Fibroblast of mammary gland (primary cell): ENCODE results near the gene ZBTB2.

ENCODE experiments used
- DNase-seq: peaks from one replicate; pipeline ENCODE4 v3.0.0-alpha.2; 2010; ENCODE audit warnings: low read depth
- H3K4me3 ChIP-seq: 2 replicates; pipeline ENCODE4 v1.5.1; 2011; ENCODE audit warnings: low read depth, mild to moderate bottlenecking, low read length, moderate library complexity; ENCODE audit not compliant: control insufficient read depth
- CTCF ChIP-seq: conservative IDR thresholded peaks from 2 replicates; pipeline ENCODE4 v1.5.1; 2011; ENCODE audit warnings: low read depth, low read length, inconsistent platforms; ENCODE audit not compliant: control insufficient read depth, insufficient read depth

The ZBTB2 gene

GRCh38 chr6:151339369-151339768 is 52.0 kb downstream of the ZBTB2 start:
- TF ChIP-seq CTCF: no peak

GRCh38 chr6:151338651-151339200 is 52.6 kb downstream of the ZBTB2 start:
- no peak overlapping the region for H3K4me3 ChIP-seq
- TF ChIP-seq CTCF: no peak
- no peak for DNase-seq

More at GRCh38 chr6:151339369-151339768, 52.0 kb downstream of the ZBTB2 start:
- no peak for DNase-seq
- no peak overlapping the region for H3K4me3 ChIP-seq

- TF ChIP-seq CTCF: no peak
- no peak for DNase-seq
- H3K4me3 ChIP-seq: no peak overlapping the region
These were observed 55.4 kb downstream of the ZBTB2 start for GRCh38 chr6:151335930-151336329.

GRCh38 chr6:151330130-151330696 is 61.1 kb downstream of the ZBTB2 start:
- peak; percentile 95 for DNase-seq
- H3K4me3 ChIP-seq: no peak overlapping the region
- TF ChIP-seq CTCF: no peak

GRCh38 chr6:151327101-151327500 is 64.3 kb downstream of the ZBTB2 start:
- TF ChIP-seq CTCF: no peak
- peak overlapping the region; percentile 12 for H3K4me3 ChIP-seq
- no peak for DNase-seq

GRCh38 chr6:151326116-151326825 is 65.1 kb downstream of the ZBTB2 start:
- TF ChIP-seq CTCF: no peak
- no peak for DNase-seq
- peak overlapping the region; percentile 77 for H3K4me3 ChIP-seq
